Measurements from ENCODE around the gene NBEAL1.
A peak's percentile ranks its signal among the peaks of the same experiment; 100 is the strongest.
"Not testable (repeated sequence)": the region's sequence is repeated elsewhere in the genome, so short reads cannot be mapped to it uniquely, and the experiment has no call there.

The NBEAL1 gene

GRCh38 chr2:203110496-203110895 lies 95.8 kb downstream of the NBEAL1 start:
- DNase-seq (ENCODE audit: low read depth, low spot score): not testable (repeated sequence)

- DNase-seq (ENCODE audit: low read depth, low spot score): no peak
Observed at GRCh38 chr2:203112342-203112741, 97.7 kb downstream of the NBEAL1 start.

- not testable (repeated sequence) for DNase-seq (ENCODE audit: low read depth, low spot score)
Observed at GRCh38 chr2:203115201-203115700, 100.6 kb downstream of the NBEAL1 start.

- DNase-seq (ENCODE audit: low read depth, low spot score): no peak
Observed at GRCh38 chr2:203122317-203122986, 107.8 kb downstream of the NBEAL1 start.

GRCh38 chr2:203126996-203127395 lies 112.3 kb downstream of the NBEAL1 start:
- no peak for DNase-seq (ENCODE audit: low read depth, low spot score)

- DNase-seq (ENCODE audit: low read depth, low spot score): no peak
Observed at GRCh38 chr2:203135105-203135504, 120.4 kb downstream of the NBEAL1 start.

- DNase-seq (ENCODE audit: low read depth, low spot score): no peak
Observed at GRCh38 chr2:203143391-203143790, 128.7 kb downstream of the NBEAL1 start.

- DNase-seq (ENCODE audit: low read depth, low spot score): no peak
Observed at GRCh38 chr2:203149194-203149593, 134.5 kb downstream of the NBEAL1 start.

GRCh38 chr2:203155406-203155805 lies 140.7 kb downstream of the NBEAL1 start:
- peak; percentile 14 for DNase-seq (ENCODE audit: low read depth, low spot score)

- not testable (repeated sequence) for DNase-seq (ENCODE audit: low read depth, low spot score)
Observed at GRCh38 chr2:203162722-203163121, 148.0 kb downstream of the NBEAL1 start.

GRCh38 chr2:203164311-203164935 lies 149.7 kb downstream of the NBEAL1 start:
- no peak for DNase-seq (ENCODE audit: low read depth, low spot score)

- no peak for DNase-seq (ENCODE audit: low read depth, low spot score)
Observed at GRCh38 chr2:203167751-203168150, 153.1 kb downstream of the NBEAL1 start.

GRCh38 chr2:203170502-203170901 lies 155.8 kb downstream of the NBEAL1 start:
- DNase-seq (ENCODE audit: low read depth, low spot score): no peak

- no peak for DNase-seq (ENCODE audit: low read depth, low spot score)
Observed at GRCh38 chr2:203175371-203175770, 160.7 kb downstream of the NBEAL1 start.

GRCh38 chr2:203177361-203177760 lies 162.7 kb downstream of the NBEAL1 start:
- no peak for DNase-seq (ENCODE audit: low read depth, low spot score)

- DNase-seq (ENCODE audit: low read depth, low spot score): no peak
Observed at GRCh38 chr2:203185864-203186263, 171.2 kb downstream of the NBEAL1 start.

GRCh38 chr2:203190547-203190946 lies 175.9 kb downstream of the NBEAL1 start:
- DNase-seq (ENCODE audit: low read depth, low spot score): not testable (repeated sequence)

GRCh38 chr2:203191026-203191425 lies 176.4 kb downstream of the NBEAL1 start:
- not testable (repeated sequence) for DNase-seq (ENCODE audit: low read depth, low spot score)

GRCh38 chr2:203191961-203192360 lies 177.3 kb downstream of the NBEAL1 start:
- no peak for DNase-seq (ENCODE audit: low read depth, low spot score)

GRCh38 chr2:203195331-203196036 lies 180.8 kb downstream of the NBEAL1 start:
- DNase-seq (ENCODE audit: low read depth, low spot score): no peak

- no peak for DNase-seq (ENCODE audit: low read depth, low spot score)
Observed at GRCh38 chr2:203200866-203201265, 186.2 kb downstream of the NBEAL1 start.

GRCh38 chr2:203201426-203201825 lies 186.8 kb downstream of the NBEAL1 start:
- no peak for DNase-seq (ENCODE audit: low read depth, low spot score)

- DNase-seq (ENCODE audit: low read depth, low spot score): no peak
Observed at GRCh38 chr2:203209538-203209937, 194.9 kb downstream of the NBEAL1 start.
